Smooth muscle cell (in vitro differentiated cells): ENCODE measurements around the gene TM4SF1. TPM values are rescaled to one million over a fixed set of nuclear protein-coding genes. Genes with fewer than 3 reads are reported as not detected.

Experiments used
- DNase-seq: peaks from one replicate; lab custom pipeline; 2025; ENCODE audit not compliant: unreplicated experiment; lab: John Stamatoyannopoulos, UW
- H2AFZ ChIP-seq: fragments of 200-600 bp; sonication (generic); 2 replicates; pipeline ENCODE4 v1.6.0; 2016; ENCODE audit warnings: antibody characterized with exemption, low read depth, mild to moderate bottlenecking
- H3F3A ChIP-seq: fragments of 200-600 bp; sonication (generic); 2 replicates; pipeline ENCODE4 v1.6.0; 2017; ENCODE audit warnings: antibody characterized with exemption, low read depth
- H3K27ac ChIP-seq: fragments of 200-600 bp; sonication (generic); 2 replicates; pipeline ENCODE4 v1.5.1; 2016; ENCODE audit warnings: low read depth, mild to moderate bottlenecking
- H3K27me3 ChIP-seq: fragments of 200-600 bp; sonication (generic); 2 replicates; pipeline ENCODE4 v1.6.1; 2016; ENCODE audit warnings: low read depth, mild to moderate bottlenecking
- H3K36me3 ChIP-seq: fragments of 200-600 bp; sonication (generic); 2 replicates; pipeline ENCODE4 v1.5.1; 2016; ENCODE audit warnings: low read depth
- H3K4me1 ChIP-seq: fragments of 200-600 bp; sonication (generic); 2 replicates; pipeline ENCODE4 v1.5.1; 2016; ENCODE audit warnings: low read depth
- H3K4me2 ChIP-seq: fragments of 200-600 bp; sonication (generic); 2 replicates; pipeline ENCODE4 v1.6.0; 2016; ENCODE audit warnings: mild to moderate bottlenecking
- H3K4me3 ChIP-seq: fragments of 200-600 bp; sonication (generic); 2 replicates; pipeline ENCODE4 v1.5.1; 2016; ENCODE audit warnings: mild to moderate bottlenecking
- H3K79me2 ChIP-seq: fragments of 200-600 bp; sonication (generic); 2 replicates; pipeline ENCODE4 v1.6.0; 2016; ENCODE audit warnings: low read depth, mild to moderate bottlenecking
- H3K9ac ChIP-seq: fragments of 200-600 bp; sonication (generic); 2 replicates; pipeline ENCODE4 v1.6.0; 2016; ENCODE audit warnings: low read depth
- H3K9me3 ChIP-seq: fragments of 200-600 bp; sonication (generic); replicated peaks from 2 replicates; pipeline ENCODE4 v1.5.1; 2016; ENCODE audit warnings: low read depth
- H4K20me1 ChIP-seq: fragments of 200-600 bp; sonication (generic); 2 replicates; pipeline ENCODE4 v1.6.0; 2016; ENCODE audit warnings: low read depth
- CTCF ChIP-seq: fragments of 200-600 bp; sonication (generic); IDR thresholded peaks from 2 replicates; pipeline ENCODE4 v1.5.1; 2017; ENCODE audit warnings: borderline replicate concordance, mild to moderate bottlenecking, antibody characterized with exemption; ENCODE audit not compliant: insufficient read depth, poor library complexity, severe bottlenecking
- WGBS: methylation state at CpG from one replicate; pipeline ENCODE4 v1.1.7; 2016; ENCODE audit warnings: low lambda C conversion rate; 5-methylcytosine and 5-hydroxymethylcytosine counted together
- polyA plus RNA-seq: library from polyadenylated mRNA; unstranded; fragments of >200 nt; fragmentation: Nextera tagmentation; extraction: Ambion mirVana; gene quantifications from 2 replicates; pipeline ENCODE4 v1.2.1, GENCODE V29; 2016
- total RNA-seq: library from RNA; depleted of rRNA; stranded (reverse); fragments of >200 nt; gene quantifications from 2 replicates; pipeline ENCODE4 v1.2.3, GENCODE V29; 2014

The TM4SF1 gene
- total and polyA plus RNA-seq, 2 experiments from 2014 or later = 37.5 to 134 TPM

GRCh38 chr3:149332771-149333170 is 44.7 kb downstream of the TM4SF1 start:
- no peaks in the 10 kb centered on the region for H3K79me2 ChIP-seq
- H3K4me3 ChIP-seq = no peak overlapping the region
- no peaks in the 10 kb centered on the region for H3K27me3 ChIP-seq
- H3F3A ChIP-seq = peaks cover 9% of the 10 kb centered on the region
- H4K20me1 ChIP-seq = no peaks in the 10 kb centered on the region
- H3K4me1 ChIP-seq = peaks cover 18% of the 10 kb centered on the region
- no peaks in the 10 kb centered on the region for H3K9me3 ChIP-seq
- no peak for TF ChIP-seq CTCF
- no peak overlapping the region for H2AFZ ChIP-seq
- no peak overlapping the region for H3K9ac ChIP-seq
- DNase-seq = no peak
- H3K4me2 ChIP-seq = peak overlapping the region; percentile 53
- H3K36me3 ChIP-seq = no peaks in the 10 kb centered on the region
- peak overlapping the region; percentile 41 for H3K27ac ChIP-seq

- no peak for TF ChIP-seq CTCF
- Histone ChIP-seq H3K79me2 (no peaks in the 10 kb centered on the region), H3K27ac (peak overlapping the region; percentile 41), H2AFZ (no peak overlapping the region), H3K27me3 (no peaks in the 10 kb centered on the region), H3K9ac (no peak overlapping the region), H3F3A (peaks cover 9% of the 10 kb centered on the region), H3K4me1 (peaks cover 18% of the 10 kb centered on the region), H4K20me1 (no peaks in the 10 kb centered on the region), H3K36me3 (no peaks in the 10 kb centered on the region), H3K4me3 (no peak overlapping the region), H3K9me3 (no peaks in the 10 kb centered on the region), H3K4me2 (peak overlapping the region; percentile 53)
- no peak for DNase-seq
- WGBS = 11% methylated on average over 1 of the region's 1 CpG
Measured at GRCh38 chr3:149332227-149332765, 45.2 kb downstream of the TM4SF1 start.

- H3K4me2 ChIP-seq = no peak overlapping the region
- H2AFZ ChIP-seq = no peak overlapping the region
- no peak overlapping the region for H3K27ac ChIP-seq
- DNase-seq = no peak
- H3K36me3 ChIP-seq = no peaks in the 10 kb centered on the region
- no peak for TF ChIP-seq CTCF
- H3K9ac ChIP-seq = no peak overlapping the region
- H3K4me1 ChIP-seq = peaks cover 18% of the 10 kb centered on the region
- H3K79me2 ChIP-seq = no peaks in the 10 kb centered on the region
- WGBS = 92% methylated on average over 2 of the region's 2 CpGs
- H3F3A ChIP-seq = peaks cover 9% of the 10 kb centered on the region
- no peak overlapping the region for H3K4me3 ChIP-seq
- H3K27me3 ChIP-seq = no peaks in the 10 kb centered on the region
- H3K9me3 ChIP-seq = no peaks in the 10 kb centered on the region
- H4K20me1 ChIP-seq = no peaks in the 10 kb centered on the region
Measured at GRCh38 chr3:149331396-149331795, 46.1 kb downstream of the TM4SF1 start.

GRCh38 chr3:149330609-149331331 is 46.7 kb downstream of the TM4SF1 start:
- Histone ChIP-seq H2AFZ (peak overlapping the region; percentile 9), H3K4me3 (no peak overlapping the region), H3K4me2 (no peak overlapping the region), H3K4me1 (peaks cover 18% of the 10 kb centered on the region), H3F3A (peaks cover 9% of the 10 kb centered on the region), H3K9ac (no peak overlapping the region), H4K20me1 (no peaks in the 10 kb centered on the region), H3K27ac (no peak overlapping the region), H3K9me3 (no peaks in the 10 kb centered on the region), H3K36me3 (no peaks in the 10 kb centered on the region), H3K79me2 (no peaks in the 10 kb centered on the region), H3K27me3 (no peaks in the 10 kb centered on the region)
- DNase-seq = no peak
- TF ChIP-seq CTCF = no peak
- 96% methylated on average over 2 of the region's 2 CpGs for WGBS
